ENCODE measurements around the gene GPC6.

The GPC6 gene

DNA sequence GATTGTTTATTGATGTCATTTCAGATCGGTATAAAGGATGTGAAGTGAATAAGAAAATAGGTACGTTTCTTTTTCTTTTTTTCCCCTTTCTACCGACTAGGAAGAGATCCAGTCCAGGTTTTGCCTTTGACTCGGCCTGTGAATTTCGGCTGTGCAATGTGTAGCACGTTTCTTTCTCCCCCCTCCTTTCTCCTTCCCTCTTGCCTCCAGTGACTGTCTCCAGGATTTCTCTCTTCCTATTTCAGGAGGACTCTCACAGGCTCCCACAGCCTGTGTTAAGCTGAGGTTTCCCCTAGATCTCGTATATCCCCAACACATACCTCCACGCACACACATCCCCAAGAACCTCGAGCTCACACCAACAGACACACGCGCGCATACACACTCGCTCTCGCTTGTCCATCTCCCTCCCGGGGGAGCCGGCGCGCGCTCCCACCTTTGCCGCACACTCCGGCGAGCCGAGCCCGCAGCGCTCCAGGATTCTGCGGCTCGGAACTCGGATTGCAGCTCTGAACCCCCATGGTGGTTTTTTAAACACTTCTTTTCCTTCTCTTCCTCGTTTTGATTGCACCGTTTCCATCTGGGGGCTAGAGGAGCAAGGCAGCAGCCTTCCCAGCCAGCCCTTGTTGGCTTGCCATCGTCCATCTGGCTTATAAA, at the start of gene GPC6:
TSS of gene GPC6 (plus strand) at position 185 of the 657 bp plus-strand sequence.
- H3K27ac ChIP-seq, result peak within 1 kb of the TSS; percentile 96
- TF ChIP-seq, protein P1, sequence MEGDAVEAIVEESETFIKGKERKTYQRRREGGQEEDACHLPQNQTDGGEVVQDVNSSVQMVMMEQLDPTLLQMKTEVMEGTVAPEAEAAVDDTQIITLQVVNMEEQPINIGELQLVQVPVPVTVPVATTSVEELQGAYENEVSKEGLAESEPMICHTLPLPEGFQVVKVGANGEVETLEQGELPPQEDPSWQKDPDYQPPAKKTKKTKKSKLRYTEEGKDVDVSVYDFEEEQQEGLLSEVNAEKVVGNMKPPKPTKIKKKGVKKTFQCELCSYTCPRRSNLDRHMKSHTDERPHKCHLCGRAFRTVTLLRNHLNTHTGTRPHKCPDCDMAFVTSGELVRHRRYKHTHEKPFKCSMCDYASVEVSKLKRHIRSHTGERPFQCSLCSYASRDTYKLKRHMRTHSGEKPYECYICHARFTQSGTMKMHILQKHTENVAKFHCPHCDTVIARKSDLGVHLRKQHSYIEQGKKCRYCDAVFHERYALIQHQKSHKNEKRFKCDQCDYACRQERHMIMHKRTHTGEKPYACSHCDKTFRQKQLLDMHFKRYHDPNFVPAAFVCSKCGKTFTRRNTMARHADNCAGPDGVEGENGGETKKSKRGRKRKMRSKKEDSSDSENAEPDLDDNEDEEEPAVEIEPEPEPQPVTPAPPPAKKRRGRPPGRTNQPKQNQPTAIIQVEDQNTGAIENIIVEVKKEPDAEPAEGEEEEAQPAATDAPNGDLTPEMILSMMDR (conservative IDR thresholded peaks at IDR 0.05), result no peak
- TF ChIP-seq ZFX (IDR thresholded peaks at IDR 0.05), result no peak

GRCh38 chr13:93180356-93180969, 46.1 kb upstream of the GPC6 start:
- H3K27ac ChIP-seq, result no peak overlapping the region
- TF ChIP-seq, protein P1 (conservative IDR thresholded peaks at IDR 0.05), result no peak
- no peak for TF ChIP-seq ZFX (IDR thresholded peaks at IDR 0.05)

DNA sequence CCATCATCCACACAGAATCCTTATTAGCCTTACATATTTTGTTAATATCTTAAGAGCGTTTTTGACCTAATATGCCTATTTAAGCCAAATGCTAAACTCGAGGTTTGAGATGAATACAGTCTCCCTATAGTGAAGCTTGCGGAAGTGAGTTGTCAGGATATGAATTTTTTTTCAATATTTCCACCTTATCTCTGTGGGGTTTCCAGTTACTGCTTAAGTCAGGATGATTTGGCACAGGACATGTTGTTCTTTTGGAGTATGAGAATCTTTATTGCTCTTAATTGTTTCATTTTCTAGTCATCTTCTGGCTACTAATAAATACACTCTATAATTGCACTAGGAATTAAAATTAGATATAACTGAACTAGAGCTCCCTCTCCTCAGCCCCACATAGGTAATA, 44.2 kb upstream of the GPC6 start:
- H3K27ac ChIP-seq, result no peak overlapping the region
- TF ChIP-seq, protein P1 (conservative IDR thresholded peaks at IDR 0.05), result no peak
- no peak for TF ChIP-seq ZFX (IDR thresholded peaks at IDR 0.05)

DNA sequence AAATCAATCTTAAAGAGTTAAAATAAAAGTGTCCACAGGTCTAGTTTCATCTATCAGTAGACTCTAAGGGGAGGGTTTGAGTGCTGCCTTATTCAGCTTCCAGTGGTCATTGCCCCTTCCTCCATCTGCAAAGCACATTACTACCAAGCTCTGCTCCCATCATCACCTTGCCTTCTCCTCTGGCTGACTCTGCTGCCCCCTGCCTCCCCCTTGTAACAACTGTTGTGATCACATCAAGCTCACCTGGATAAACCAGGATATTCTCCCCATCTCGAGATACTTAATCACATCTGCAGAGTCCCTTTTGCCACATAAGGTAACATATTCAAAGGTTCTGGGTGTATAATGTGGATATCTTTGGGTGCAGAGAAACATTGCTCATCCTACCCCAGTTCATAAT, 43.3 kb upstream of the GPC6 start:
- H3K27ac ChIP-seq, result no peak overlapping the region
- no peak for TF ChIP-seq ZFX (IDR thresholded peaks at IDR 0.05)
- TF ChIP-seq, protein P1 (conservative IDR thresholded peaks at IDR 0.05), result 0 out of 2 replicates have a peak, but pooled peaks have one; percentile 7

DNA sequence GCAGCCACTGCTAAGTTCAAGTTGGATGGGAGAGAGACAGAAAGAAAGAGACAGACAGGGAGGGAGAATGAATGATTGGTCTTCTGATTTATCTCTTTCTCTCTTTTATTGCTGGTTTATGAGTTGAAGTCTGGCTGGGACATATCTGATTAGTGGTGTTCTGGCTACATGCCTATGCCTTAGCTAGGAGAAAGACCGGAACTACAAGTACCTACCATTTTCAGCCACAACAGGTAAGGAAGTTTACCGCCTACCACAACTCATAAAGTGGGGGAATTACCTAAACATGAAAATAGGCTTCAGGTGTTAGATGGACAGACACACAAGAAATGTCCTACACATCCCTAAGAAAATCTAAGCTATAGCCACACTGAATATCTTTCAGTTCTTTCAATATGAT, 36.6 kb upstream of the GPC6 start:
- H3K27ac ChIP-seq, result peak overlapping the region; percentile 19; the same call in 1 of the 2 replicates
- TF ChIP-seq ZFX (IDR thresholded peaks at IDR 0.05), result no peak
- TF ChIP-seq, protein P1 (conservative IDR thresholded peaks at IDR 0.05), result no peak

DNA sequence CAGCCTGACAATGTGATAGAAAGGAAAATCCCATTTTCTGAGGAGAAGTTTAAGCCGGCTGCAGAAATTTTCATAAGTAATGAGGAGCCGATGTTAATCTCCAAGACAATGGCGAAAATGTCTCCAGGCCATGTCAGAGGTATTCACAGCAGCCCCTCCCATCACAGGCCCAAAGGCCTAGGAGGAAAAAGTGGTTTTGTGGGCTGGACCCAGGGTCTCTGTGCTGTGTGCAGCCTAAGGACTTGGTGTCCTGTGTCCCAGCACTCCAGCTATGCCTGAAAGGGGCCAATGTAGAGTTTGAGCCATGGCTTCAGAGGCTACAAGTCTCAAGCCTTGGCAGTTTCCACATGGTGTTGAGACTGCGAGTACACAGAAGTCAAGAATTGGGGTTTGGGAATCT, 32.9 kb upstream of the GPC6 start:
- TF ChIP-seq ZFX (IDR thresholded peaks at IDR 0.05), result no peak
- TF ChIP-seq, protein P1 (conservative IDR thresholded peaks at IDR 0.05), result no peak
- H3K27ac ChIP-seq, result no peak overlapping the region

- TF ChIP-seq, protein P1 (conservative IDR thresholded peaks at IDR 0.05), result no peak
- no peak for TF ChIP-seq ZFX (IDR thresholded peaks at IDR 0.05)
- peak overlapping the region; percentile 81 for H3K27ac ChIP-seq
Measured at GRCh38 chr13:93199856-93200255, 26.8 kb upstream of the GPC6 start.
